Esophagus squamous epithelium (tissue), 4 donors: ENCODE data around the gene DAPL1.

Experiments used
- POLR2A ChIP-seq, 4 donors: fragments of 450-650 bp; IDR thresholded peaks; one replicate each; pipeline ENCODE4 v1.6.1; 2017; ENCODE audit warnings: antibody characterized with exemption in 4 of 4, mild to moderate bottlenecking in 4 of 4, moderate library complexity in 3 of 4
- TF ChIP-seq, protein P1 (sequence below), 6 experiments: fragments of 450-650 bp in 4 of 6; fragments of 200-600 bp in 2 of 6; sonication (generic) in 2 of 6; IDR thresholded peaks; one replicate each; pipeline ENCODE4 v1.5.1; 2016 to 2019; ENCODE audit warnings: antibody characterized with exemption in 6 of 6, mild to moderate bottlenecking in 4 of 6, moderate library complexity in 4 of 6

- TF ChIP-seq, protein P1, sequence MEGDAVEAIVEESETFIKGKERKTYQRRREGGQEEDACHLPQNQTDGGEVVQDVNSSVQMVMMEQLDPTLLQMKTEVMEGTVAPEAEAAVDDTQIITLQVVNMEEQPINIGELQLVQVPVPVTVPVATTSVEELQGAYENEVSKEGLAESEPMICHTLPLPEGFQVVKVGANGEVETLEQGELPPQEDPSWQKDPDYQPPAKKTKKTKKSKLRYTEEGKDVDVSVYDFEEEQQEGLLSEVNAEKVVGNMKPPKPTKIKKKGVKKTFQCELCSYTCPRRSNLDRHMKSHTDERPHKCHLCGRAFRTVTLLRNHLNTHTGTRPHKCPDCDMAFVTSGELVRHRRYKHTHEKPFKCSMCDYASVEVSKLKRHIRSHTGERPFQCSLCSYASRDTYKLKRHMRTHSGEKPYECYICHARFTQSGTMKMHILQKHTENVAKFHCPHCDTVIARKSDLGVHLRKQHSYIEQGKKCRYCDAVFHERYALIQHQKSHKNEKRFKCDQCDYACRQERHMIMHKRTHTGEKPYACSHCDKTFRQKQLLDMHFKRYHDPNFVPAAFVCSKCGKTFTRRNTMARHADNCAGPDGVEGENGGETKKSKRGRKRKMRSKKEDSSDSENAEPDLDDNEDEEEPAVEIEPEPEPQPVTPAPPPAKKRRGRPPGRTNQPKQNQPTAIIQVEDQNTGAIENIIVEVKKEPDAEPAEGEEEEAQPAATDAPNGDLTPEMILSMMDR (IDR thresholded peaks at IDR 0.05) = no peak
- no peak for TF ChIP-seq POLR2A (IDR thresholded peaks at IDR 0.05)
Measured at GRCh38 chr2:158797963-158798700, 3.0 kb downstream of the DAPL1 start.
